ENCODE data around the gene FBLIM1. TPM values are rescaled to one million over a fixed set of nuclear protein-coding genes. Genes with fewer than 3 reads are reported as not detected.

FBLIM1 gene
- total RNA-seq, 1 experiment from 2014 or later = 64.7 TPM

DNA sequence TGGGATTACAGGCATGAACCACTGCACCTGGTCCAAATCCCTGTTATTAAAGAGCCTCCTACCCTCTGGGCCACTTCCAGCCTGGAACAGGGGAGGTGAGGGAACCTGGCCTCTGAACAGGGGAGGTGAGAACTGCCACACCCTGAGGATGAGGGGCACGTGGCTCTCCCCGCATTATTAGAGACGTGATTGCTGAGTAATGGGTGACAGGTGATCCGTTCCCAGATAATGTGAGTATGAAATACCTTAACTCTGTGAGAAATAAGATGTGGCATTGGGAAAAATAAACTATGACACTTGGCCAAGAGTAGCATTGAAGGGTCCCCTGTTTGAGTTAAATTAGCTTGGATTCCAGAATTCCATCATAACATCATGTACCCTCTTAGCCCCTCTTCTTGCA, 36.2 kb upstream of the FBLIM1 start:
- no peak overlapping the region for H3K27ac Mint-ChIP-seq
- Histone ChIP-seq H3K9ac (ENCODE audit: extremely low read depth, insufficient read length, low read length) (no peak overlapping the region), H3K9me3 (ENCODE audit: control insufficient read depth, low read depth, low read length) (no peaks in the 10 kb centered on the region), H3K23me2 (ENCODE audit: insufficient read length, low read depth, low read length, poor library complexity, severe bottlenecking) (no peaks in the 10 kb centered on the region), H3K56ac (ENCODE audit: insufficient read length, low read depth, low read length) (no peak overlapping the region), H3K27me3 (ENCODE audit: insufficient read depth, low read length) (no peaks in the 10 kb centered on the region), H3K14ac (ENCODE audit: insufficient read depth, low read length) (no peak overlapping the region), H2BK15ac (ENCODE audit: low read depth, low read length) (no peak overlapping the region), H4K91ac (ENCODE audit: insufficient read length, low read depth, low read length) (no peak overlapping the region), H3K79me2 (ENCODE audit: insufficient read depth, low read length) (no peaks in the 10 kb centered on the region), H2BK12ac (ENCODE audit: insufficient read length, low read depth, low read length) (no peak overlapping the region), H3K4ac (ENCODE audit: low read depth, low read length) (no peak overlapping the region), H3K27ac (ENCODE audit: insufficient read length, low read depth, low read length) (no peak overlapping the region), H3K4me2 (ENCODE audit: insufficient read depth, insufficient read length, low read length) (no peak overlapping the region), H4K8ac (replicated peaks; ENCODE audit: insufficient read length, low read depth, low read length) (no peak overlapping the region), H3K23ac (ENCODE audit: insufficient read length, low read depth, low read length) (no peak overlapping the region), H3T11ph (ENCODE audit: low read length) (no peak overlapping the region), H3K79me1 (ENCODE audit: insufficient read depth, low read depth, low read length, poor library complexity, severe bottlenecking) (no peaks in the 10 kb centered on the region), H2AK5ac (ENCODE audit: insufficient read length, low read length) (no peak overlapping the region), H2BK20ac (ENCODE audit: low read depth, low read length, poor library complexity, severe bottlenecking) (no peak overlapping the region), H3K18ac (ENCODE audit: insufficient read length, low read depth, low read length) (no peak overlapping the region), H4K20me1 (ENCODE audit: control insufficient read depth, insufficient read depth, insufficient read length) (no peaks in the 10 kb centered on the region), H2BK120ac (ENCODE audit: low read depth, low read length, poor library complexity, severe bottlenecking) (no peak overlapping the region), H4K5ac (ENCODE audit: insufficient read length, low read depth, low read length) (no peak overlapping the region), H2BK5ac (ENCODE audit: insufficient read length, low read length) (no peak overlapping the region), H3K4me1 (ENCODE audit: insufficient read depth, low read length) (no peaks in the 10 kb centered on the region), H2AFZ (ENCODE audit: low read length) (no peak overlapping the region)
- H3K36me3 Mint-ChIP-seq (ENCODE audit: insufficient read depth in 1 of 3, low read depth in 3 of 3) = peaks cover 22 to 61% (median 45%) of the 10 kb centered on the region in 3 experiments
- 0 out of 4 replicates have a peak, but pooled peaks cover 0 to 3% of the 10 kb centered on the region in 2 experiments for H3K4me1 Mint-ChIP-seq
- no peak overlapping the region for H3K4me3 Mint-ChIP-seq
- TF ChIP-seq, protein P1, sequence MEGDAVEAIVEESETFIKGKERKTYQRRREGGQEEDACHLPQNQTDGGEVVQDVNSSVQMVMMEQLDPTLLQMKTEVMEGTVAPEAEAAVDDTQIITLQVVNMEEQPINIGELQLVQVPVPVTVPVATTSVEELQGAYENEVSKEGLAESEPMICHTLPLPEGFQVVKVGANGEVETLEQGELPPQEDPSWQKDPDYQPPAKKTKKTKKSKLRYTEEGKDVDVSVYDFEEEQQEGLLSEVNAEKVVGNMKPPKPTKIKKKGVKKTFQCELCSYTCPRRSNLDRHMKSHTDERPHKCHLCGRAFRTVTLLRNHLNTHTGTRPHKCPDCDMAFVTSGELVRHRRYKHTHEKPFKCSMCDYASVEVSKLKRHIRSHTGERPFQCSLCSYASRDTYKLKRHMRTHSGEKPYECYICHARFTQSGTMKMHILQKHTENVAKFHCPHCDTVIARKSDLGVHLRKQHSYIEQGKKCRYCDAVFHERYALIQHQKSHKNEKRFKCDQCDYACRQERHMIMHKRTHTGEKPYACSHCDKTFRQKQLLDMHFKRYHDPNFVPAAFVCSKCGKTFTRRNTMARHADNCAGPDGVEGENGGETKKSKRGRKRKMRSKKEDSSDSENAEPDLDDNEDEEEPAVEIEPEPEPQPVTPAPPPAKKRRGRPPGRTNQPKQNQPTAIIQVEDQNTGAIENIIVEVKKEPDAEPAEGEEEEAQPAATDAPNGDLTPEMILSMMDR (conservative IDR thresholded peaks at IDR 0.05) = no peak
- no peaks in the 10 kb centered on the region for H3K27me3 Mint-ChIP-seq (ENCODE audit: low read depth)
- DNase-seq = no peak
- no peaks in the 10 kb centered on the region for H3K9me3 Mint-ChIP-seq
- no CpG with 5 or more reads among the region's 4 CpGs for WGBS (ENCODE audit: extremely low coverage, insufficient read length, low lambda C conversion rate)
